GM18499 (cell line): ENCODE data around the gene C12orf57.

ENCODE experiments used
- ATAC-seq: cut with Tn5 transposase; IDR thresholded peaks from one replicate; pipeline ENCODE4 v1.9.1; 2021; ENCODE audit warnings: moderate number of reproducible peaks; ENCODE audit not compliant: insufficient read depth, unreplicated experiment

C12orf57 gene

GRCh38 chr12:6981152-6982052 lies 37.6 kb downstream of the C12orf57 start:
- ATAC-seq: no peak

DNA sequence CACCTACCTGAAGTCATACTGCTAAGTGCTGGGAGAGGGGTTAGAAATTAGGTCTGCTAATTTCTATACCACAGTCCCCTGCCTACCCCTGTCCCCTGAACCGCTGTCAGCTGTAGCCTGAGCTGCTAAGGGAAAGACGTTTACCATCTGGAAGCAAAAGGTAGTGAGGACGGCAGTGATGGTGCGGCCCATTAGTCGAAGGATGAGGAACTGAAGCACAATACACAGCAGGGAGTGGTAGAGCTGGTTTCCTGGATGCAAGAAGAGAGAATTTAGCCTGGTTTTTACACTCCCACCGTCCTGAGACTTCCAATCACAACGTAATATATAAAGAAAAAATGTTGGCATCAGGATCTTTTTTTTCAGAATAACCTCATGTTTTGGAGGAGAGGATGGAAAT lies 38.7 kb downstream of the C12orf57 start:
- ATAC-seq: no peak

DNA sequence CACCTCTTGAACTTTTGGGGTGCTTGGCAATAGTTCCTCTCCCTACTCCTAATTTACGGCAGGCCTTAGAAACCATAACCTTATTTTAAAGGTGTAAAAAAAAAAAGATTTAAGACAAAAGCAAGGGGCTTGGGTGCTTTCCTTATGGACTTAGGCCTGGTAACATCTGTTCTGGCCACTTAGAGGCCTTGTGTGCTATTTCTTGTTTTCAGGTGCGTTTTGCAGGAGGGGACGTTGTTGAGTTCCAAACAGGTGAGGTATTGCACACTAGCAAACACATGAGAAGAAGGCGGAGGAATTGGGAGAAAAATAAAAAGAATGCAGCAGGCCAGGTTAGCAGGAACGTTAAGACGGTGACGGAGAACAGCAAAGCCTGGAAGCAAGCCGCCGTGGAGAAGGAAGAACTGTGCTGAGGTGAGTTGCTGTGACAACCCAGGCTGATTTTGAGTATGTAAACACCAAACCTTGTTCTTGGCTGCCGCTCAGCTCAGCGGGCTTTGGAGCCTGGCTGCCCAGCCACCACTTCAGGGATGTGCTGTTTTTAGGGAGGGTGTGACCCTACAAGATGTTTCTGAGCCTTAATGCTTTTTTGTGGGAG lies 44.2 kb downstream of the C12orf57 start:
- no peak for ATAC-seq
